Smooth muscle cell (in vitro differentiated cells): ENCODE results near the gene SPNS3. TPM values are rescaled to one million over a fixed set of nuclear protein-coding genes. Genes with fewer than 3 reads are reported as not detected.

Experiments used
- DNase-seq: peaks from one replicate; lab custom pipeline; 2025; ENCODE audit not compliant: unreplicated experiment; lab: John Stamatoyannopoulos, UW
- H2AFZ ChIP-seq: fragments of 200-600 bp; sonication (generic); 2 replicates; pipeline ENCODE4 v1.6.0; 2016; ENCODE audit warnings: antibody characterized with exemption, low read depth, mild to moderate bottlenecking
- H3F3A ChIP-seq: fragments of 200-600 bp; sonication (generic); 2 replicates; pipeline ENCODE4 v1.6.0; 2017; ENCODE audit warnings: antibody characterized with exemption, low read depth
- H3K27ac ChIP-seq: fragments of 200-600 bp; sonication (generic); 2 replicates; pipeline ENCODE4 v1.5.1; 2016; ENCODE audit warnings: low read depth, mild to moderate bottlenecking
- H3K27me3 ChIP-seq: fragments of 200-600 bp; sonication (generic); 2 replicates; pipeline ENCODE4 v1.6.1; 2016; ENCODE audit warnings: low read depth, mild to moderate bottlenecking
- H3K36me3 ChIP-seq: fragments of 200-600 bp; sonication (generic); 2 replicates; pipeline ENCODE4 v1.5.1; 2016; ENCODE audit warnings: low read depth
- H3K4me1 ChIP-seq: fragments of 200-600 bp; sonication (generic); 2 replicates; pipeline ENCODE4 v1.5.1; 2016; ENCODE audit warnings: low read depth
- H3K4me2 ChIP-seq: fragments of 200-600 bp; sonication (generic); 2 replicates; pipeline ENCODE4 v1.6.0; 2016; ENCODE audit warnings: mild to moderate bottlenecking
- H3K4me3 ChIP-seq: fragments of 200-600 bp; sonication (generic); 2 replicates; pipeline ENCODE4 v1.5.1; 2016; ENCODE audit warnings: mild to moderate bottlenecking
- H3K79me2 ChIP-seq: fragments of 200-600 bp; sonication (generic); 2 replicates; pipeline ENCODE4 v1.6.0; 2016; ENCODE audit warnings: low read depth, mild to moderate bottlenecking
- H3K9ac ChIP-seq: fragments of 200-600 bp; sonication (generic); 2 replicates; pipeline ENCODE4 v1.6.0; 2016; ENCODE audit warnings: low read depth
- H3K9me3 ChIP-seq: fragments of 200-600 bp; sonication (generic); replicated peaks from 2 replicates; pipeline ENCODE4 v1.5.1; 2016; ENCODE audit warnings: low read depth
- H4K20me1 ChIP-seq: fragments of 200-600 bp; sonication (generic); 2 replicates; pipeline ENCODE4 v1.6.0; 2016; ENCODE audit warnings: low read depth
- WGBS: methylation state at CpG from one replicate; pipeline ENCODE4 v1.1.7; 2016; ENCODE audit warnings: low lambda C conversion rate; 5-methylcytosine and 5-hydroxymethylcytosine counted together
- polyA plus RNA-seq: library from polyadenylated mRNA; unstranded; fragments of >200 nt; fragmentation: Nextera tagmentation; extraction: Ambion mirVana; gene quantifications from 2 replicates; pipeline ENCODE4 v1.2.1, GENCODE V29; 2016
- total RNA-seq: library from RNA; depleted of rRNA; stranded (reverse); fragments of >200 nt; gene quantifications from 2 replicates; pipeline ENCODE4 v1.2.3, GENCODE V29; 2014
- TF ChIP-seq, protein P1 (sequence below): fragments of 200-600 bp; sonication (generic); IDR thresholded peaks from 2 replicates; pipeline ENCODE4 v1.5.1; 2017; ENCODE audit warnings: borderline replicate concordance, mild to moderate bottlenecking, antibody characterized with exemption; ENCODE audit not compliant: insufficient read depth, poor library complexity, severe bottlenecking

The SPNS3 gene
- total and polyA plus RNA-seq, 2 experiments from 2014 or later: not detected

DNA sequence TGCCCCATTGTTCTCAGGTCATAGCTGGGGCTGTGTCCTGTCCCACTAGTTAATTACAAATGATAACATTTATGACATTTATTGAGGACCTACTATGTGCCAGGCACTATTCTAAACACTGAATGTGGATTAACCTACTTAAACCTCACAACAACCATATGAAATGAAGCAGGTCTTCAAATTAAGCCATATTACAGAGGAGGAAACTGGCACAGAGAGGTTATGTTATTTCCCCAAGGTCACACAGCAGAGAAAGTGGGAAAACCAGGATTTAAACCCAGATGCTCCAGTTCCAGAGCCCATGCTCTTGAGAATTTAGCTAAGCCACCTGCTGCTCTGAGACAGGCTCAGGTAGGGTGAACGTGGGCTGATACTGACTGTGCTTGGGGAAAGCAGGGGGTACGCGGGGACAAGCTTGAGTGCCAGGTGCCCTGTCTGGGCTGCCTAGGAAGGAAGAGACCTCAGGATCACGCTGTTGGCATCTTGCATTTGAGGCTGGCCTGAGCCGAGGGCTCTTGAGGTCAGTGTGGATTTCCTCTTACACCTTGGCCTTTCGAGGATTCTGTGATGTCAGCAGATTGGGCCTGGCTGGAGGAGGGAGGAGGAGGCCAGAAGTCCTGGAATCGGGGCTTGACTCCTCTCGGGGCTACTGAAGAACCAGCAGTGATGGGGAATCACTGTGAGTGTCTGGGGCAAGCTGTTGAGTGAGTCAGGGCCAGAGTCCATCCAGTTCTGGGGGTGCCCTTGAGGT, 73.8 kb downstream of the SPNS3 start:
- no peak for DNase-seq
- H3K9ac ChIP-seq: no peak overlapping the region
- H3K79me2 ChIP-seq: no peaks in the 10 kb centered on the region
- 93% methylated on average over 8 of the region's 8 CpGs for whole genome bisulfite sequencing
- no peaks in the 10 kb centered on the region for H3F3A ChIP-seq
- TF ChIP-seq, protein P1, sequence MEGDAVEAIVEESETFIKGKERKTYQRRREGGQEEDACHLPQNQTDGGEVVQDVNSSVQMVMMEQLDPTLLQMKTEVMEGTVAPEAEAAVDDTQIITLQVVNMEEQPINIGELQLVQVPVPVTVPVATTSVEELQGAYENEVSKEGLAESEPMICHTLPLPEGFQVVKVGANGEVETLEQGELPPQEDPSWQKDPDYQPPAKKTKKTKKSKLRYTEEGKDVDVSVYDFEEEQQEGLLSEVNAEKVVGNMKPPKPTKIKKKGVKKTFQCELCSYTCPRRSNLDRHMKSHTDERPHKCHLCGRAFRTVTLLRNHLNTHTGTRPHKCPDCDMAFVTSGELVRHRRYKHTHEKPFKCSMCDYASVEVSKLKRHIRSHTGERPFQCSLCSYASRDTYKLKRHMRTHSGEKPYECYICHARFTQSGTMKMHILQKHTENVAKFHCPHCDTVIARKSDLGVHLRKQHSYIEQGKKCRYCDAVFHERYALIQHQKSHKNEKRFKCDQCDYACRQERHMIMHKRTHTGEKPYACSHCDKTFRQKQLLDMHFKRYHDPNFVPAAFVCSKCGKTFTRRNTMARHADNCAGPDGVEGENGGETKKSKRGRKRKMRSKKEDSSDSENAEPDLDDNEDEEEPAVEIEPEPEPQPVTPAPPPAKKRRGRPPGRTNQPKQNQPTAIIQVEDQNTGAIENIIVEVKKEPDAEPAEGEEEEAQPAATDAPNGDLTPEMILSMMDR: no peak
- no peaks in the 10 kb centered on the region for H3K36me3 ChIP-seq
- no peak overlapping the region for H3K4me3 ChIP-seq
- no peak overlapping the region for H3K27ac ChIP-seq
- no peak overlapping the region for H3K4me2 ChIP-seq
- no peak overlapping the region for H2AFZ ChIP-seq
- H3K9me3 ChIP-seq: no peaks in the 10 kb centered on the region
- H3K4me1 ChIP-seq: peaks cover 4% of the 10 kb centered on the region
- peaks cover 6% of the 10 kb centered on the region for H3K27me3 ChIP-seq
- H4K20me1 ChIP-seq: no peaks in the 10 kb centered on the region

DNA sequence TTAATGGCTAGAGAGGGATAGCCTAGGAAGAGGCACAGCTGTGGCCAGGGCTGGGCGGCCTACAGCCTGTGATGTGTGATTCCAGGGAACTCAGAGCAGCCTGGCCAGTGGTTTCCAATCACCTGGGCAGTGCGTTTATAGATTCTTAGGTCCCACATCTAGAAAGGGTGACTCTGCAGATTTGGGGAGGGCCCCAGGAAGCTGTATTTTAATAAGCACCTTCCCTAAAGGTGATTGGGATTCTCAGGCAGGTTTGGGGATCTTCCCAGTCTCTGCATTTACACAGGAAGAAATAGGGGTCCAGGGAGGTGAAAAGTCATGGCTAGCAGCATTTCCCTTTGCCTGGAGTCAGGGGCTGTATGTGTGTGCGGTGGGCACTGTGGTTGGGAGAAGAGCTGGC, 74.5 kb downstream of the SPNS3 start:
- no peaks in the 10 kb centered on the region for H3K9me3 ChIP-seq
- TF ChIP-seq, protein P1: no peak
- H3K27me3 ChIP-seq: no peaks in the 10 kb centered on the region
- no peaks in the 10 kb centered on the region for H3K79me2 ChIP-seq
- no peaks in the 10 kb centered on the region for H3K36me3 ChIP-seq
- DNase-seq: no peak
- 96% methylated on average over 3 of the region's 3 CpGs for WGBS
- no peak overlapping the region for H3K4me3 ChIP-seq
- no peak overlapping the region for H3K27ac ChIP-seq
- H3F3A ChIP-seq: no peaks in the 10 kb centered on the region
- no peak overlapping the region for H3K4me2 ChIP-seq
- H3K9ac ChIP-seq: no peak overlapping the region
- no peaks in the 10 kb centered on the region for H4K20me1 ChIP-seq
- peaks cover 4% of the 10 kb centered on the region for H3K4me1 ChIP-seq
- no peak overlapping the region for H2AFZ ChIP-seq

DNA sequence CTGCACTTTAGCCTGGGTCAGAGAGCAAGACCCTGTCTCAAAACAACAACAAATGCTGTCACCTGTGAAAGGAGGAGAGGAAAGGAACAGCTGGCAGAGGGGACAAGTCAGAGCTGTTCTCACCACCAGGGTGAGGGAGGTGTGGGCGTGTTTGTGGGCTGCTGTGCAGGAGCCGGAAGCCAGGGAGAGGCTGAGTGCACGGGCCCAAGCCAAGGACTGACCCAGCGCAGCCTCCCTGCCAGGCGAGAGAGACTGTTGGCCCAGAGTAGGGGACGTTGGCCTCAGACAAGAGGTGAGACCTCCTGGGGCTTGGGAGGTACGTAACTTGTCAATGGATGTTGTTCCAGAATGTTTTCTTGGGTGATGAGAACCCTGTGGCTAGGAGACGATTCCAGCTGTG, 75.7 kb downstream of the SPNS3 start:
- H3K4me3 ChIP-seq: no peak overlapping the region
- WGBS: 83% methylated on average over 8 of the region's 8 CpGs
- H3K4me1 ChIP-seq: peaks cover 9% of the 10 kb centered on the region
- no peaks in the 10 kb centered on the region for H3F3A ChIP-seq
- H3K4me2 ChIP-seq: no peak overlapping the region
- no peaks in the 10 kb centered on the region for H3K36me3 ChIP-seq
- H4K20me1 ChIP-seq: no peaks in the 10 kb centered on the region
- no peak overlapping the region for H3K27ac ChIP-seq
- H3K27me3 ChIP-seq: no peaks in the 10 kb centered on the region
- H2AFZ ChIP-seq: no peak overlapping the region
- no peaks in the 10 kb centered on the region for H3K9me3 ChIP-seq
- no peak for DNase-seq
- TF ChIP-seq, protein P1: no peak
- H3K9ac ChIP-seq: no peak overlapping the region
- no peaks in the 10 kb centered on the region for H3K79me2 ChIP-seq
